Esophagus mucosa (tissue), 1 donor: ENCODE data around the gene HOXA9. TPM values are rescaled to one million over a fixed set of nuclear protein-coding genes. Genes with fewer than 3 reads are reported as not detected.

ENCODE experiments used
- total RNA-seq: library from RNA; stranded (reverse); gene quantifications from one replicate; pipeline ENCODE4 v1.2.4, GENCODE V29; 2023
- donor health status: DM: yes; HTN: yes; CAD: no.

The HOXA9 gene
- total RNA-seq, 1 donor from 2014 or later: 1.7 TPM

Other genes with a start within 250 kb of the HOXA9 start
- gene HOXA1, start 69.5 kb downstream of the HOXA9 start, total RNA-seq: 3.2 TPM
- gene HOXA2, start 62.9 kb downstream of the HOXA9 start, total RNA-seq: 1.1 TPM
- 5.5 TPM for gene HOXA4, start 34.8 kb downstream of the HOXA9 start, total RNA-seq
- gene HOXA5, start 21.9 kb downstream of the HOXA9 start, total RNA-seq: 5.6 TPM
- gene HOXA6, start 17.8 kb downstream of the HOXA9 start, total RNA-seq: 1.7 TPM
- 5.4 TPM for gene HOXA3, start 13.0 kb downstream of the HOXA9 start, total RNA-seq
- 5.2 TPM for gene HOXA7, start 8.9 kb downstream of the HOXA9 start, total RNA-seq
- gene HOXA10, start 8.8 kb upstream of the HOXA9 start, total RNA-seq: 1.1 TPM
- gene HOXA11, start 19.7 kb upstream of the HOXA9 start, total RNA-seq: not detected
- not detected for gene HOXA13, start 34.6 kb upstream of the HOXA9 start, total RNA-seq
- gene EVX1, start 77.3 kb upstream of the HOXA9 start, total RNA-seq: not detected